Stimulated activated CD4-positive, alpha-beta T cell treated with anti-CD3 and anti-CD28 coated beads, Interleukin-12 subunit alpha, Interleukin-12 subunit beta, amount 100 ng/mL, for 4 hours (primary cell): Measurements from ENCODE around the gene SPPL3.
A peak's percentile ranks its signal among the peaks of the same experiment; 100 is the strongest.
"Not testable (repeated sequence)": the region's sequence is repeated elsewhere in the genome, so short reads cannot be mapped to it uniquely, and the experiment has no call there.

Source experiments
- DNase-seq: peaks from one replicate; pipeline ENCODE4 v3.0.0-alpha.2; 2020

Gene SPPL3

GRCh38 chr12:120904197-120904773 lies at the start of gene SPPL3:
TSS of gene SPPL3 (minus strand) at chr12:120904358. CDS start at chr12:120903867, 491 bp downstream.
- DNase-seq: peak; percentile 93

- no peak for DNase-seq
Measured at GRCh38 chr12:120950807-120951206, 46.6 kb upstream of the SPPL3 start.

- DNase-seq: not testable (repeated sequence)
Measured at GRCh38 chr12:120950260-120950799, 46.2 kb upstream of the SPPL3 start.

- DNase-seq: not testable (repeated sequence)
Measured at GRCh38 chr12:120945516-120945915, 41.4 kb upstream of the SPPL3 start.

- peak; percentile 67 for DNase-seq
Measured at GRCh38 chr12:120944645-120945217, 40.6 kb upstream of the SPPL3 start.

GRCh38 chr12:120943482-120943881 lies 39.3 kb upstream of the SPPL3 start:
- no peak for DNase-seq

GRCh38 chr12:120941846-120942405 lies 37.8 kb upstream of the SPPL3 start:
- DNase-seq: no peak

GRCh38 chr12:120941412-120941811 lies 37.3 kb upstream of the SPPL3 start:
- no peak for DNase-seq

- DNase-seq: no peak
Measured at GRCh38 chr12:120940799-120941198, 36.6 kb upstream of the SPPL3 start.

GRCh38 chr12:120940006-120940405 lies 35.8 kb upstream of the SPPL3 start:
- no peak for DNase-seq

- no peak for DNase-seq
Measured at GRCh38 chr12:120939523-120939922, 35.4 kb upstream of the SPPL3 start.

- DNase-seq: no peak
Measured at GRCh38 chr12:120938496-120938895, 34.3 kb upstream of the SPPL3 start.

GRCh38 chr12:120936197-120936596 lies 32.0 kb upstream of the SPPL3 start:
- no peak for DNase-seq

- no peak for DNase-seq
Measured at GRCh38 chr12:120933786-120934185, 29.6 kb upstream of the SPPL3 start.

- DNase-seq: no peak
Measured at GRCh38 chr12:120932956-120933526, 28.9 kb upstream of the SPPL3 start.

GRCh38 chr12:120932058-120932457 lies 27.9 kb upstream of the SPPL3 start:
- DNase-seq: no peak

GRCh38 chr12:120930032-120930431 lies 25.9 kb upstream of the SPPL3 start:
- DNase-seq: no peak

GRCh38 chr12:120928864-120929652 lies 24.9 kb upstream of the SPPL3 start:
- no peak for DNase-seq

- no peak for DNase-seq
Measured at GRCh38 chr12:120925740-120926563, 21.8 kb upstream of the SPPL3 start.

- no peak for DNase-seq
Measured at GRCh38 chr12:120922279-120922678, 18.1 kb upstream of the SPPL3 start.

- DNase-seq: no peak
Measured at GRCh38 chr12:120921637-120922036, 17.5 kb upstream of the SPPL3 start.

- no peak for DNase-seq
Measured at GRCh38 chr12:120920178-120920577, 16.0 kb upstream of the SPPL3 start.
